H1 (cell line): ENCODE results near the gene MYO1A. TPM values are rescaled to one million over a fixed set of nuclear protein-coding genes. Genes with fewer than 3 reads are reported as not detected.

Experiments used
- CTCF ChIA-PET: fragments of 300-600 bp; sonication (Branson Sonifier 250); formaldehyde crosslinking; loops from one replicate; lab custom pipeline; 2021; ENCODE audit not compliant: partially characterized antibody; lab: Charles Lee
- POLR2A ChIA-PET: fragments of 300-600 bp; sonication (Branson Sonifier 250); formaldehyde crosslinking; loops from one replicate; lab custom pipeline; 2021; ENCODE audit warnings: inconsistent platforms; ENCODE audit not compliant: partially characterized antibody; lab: Charles Lee
- DNase-seq, 2 experiments: peaks; one replicate each; pipeline versions ENCODE4 v3.0.0 to v3.0.0-alpha.2; 2010 to 2022; ENCODE audit warnings: low spot score in 2 of 2, low read depth in 1 of 2, mixed read lengths in 1 of 2
- FAIRE-seq: peaks from 2 replicates; lab custom pipeline; 2011; peaks lifted over from hg19 to GRCh38; lab: Jason Lieb, UNC
- H2AFZ ChIP-seq: 2 replicates; pipeline ENCODE4 v1.8.1; 2012; ENCODE audit warnings: low read length, inconsistent platforms
- H2AK5ac ChIP-seq: 2 replicates; pipeline ENCODE4 v1.6.1; 2013; ENCODE audit warnings: low read depth, low read length
- H2BK120ac ChIP-seq: replicated peaks from 2 replicates; pipeline ENCODE3; 2013; ENCODE audit warnings: low read depth, low read length, inconsistent platforms
- H2BK12ac ChIP-seq: 2 replicates; pipeline ENCODE4 v1.6.1; 2013; ENCODE audit warnings: low read depth, low read length
- H2BK15ac ChIP-seq: 2 replicates; pipeline ENCODE4 v1.6.1; 2013; ENCODE audit warnings: low read length
- H2BK20ac ChIP-seq: 2 replicates; pipeline ENCODE4 v1.6.1; 2013; ENCODE audit warnings: low read length
- H2BK5ac ChIP-seq: 2 replicates; pipeline ENCODE4 v1.6.1; 2013; ENCODE audit warnings: low read depth, low read length
- H3K14ac ChIP-seq: 2 replicates; pipeline ENCODE4 v1.6.1; 2013; ENCODE audit warnings: inconsistent platforms; ENCODE audit not compliant: insufficient read length
- H3K18ac ChIP-seq: 2 replicates; pipeline ENCODE4 v1.6.1; 2013; ENCODE audit warnings: low read length; ENCODE audit errors: extremely low read depth
- H3K23ac ChIP-seq: 2 replicates; pipeline ENCODE4 v1.6.1; 2013; ENCODE audit warnings: inconsistent platforms; ENCODE audit not compliant: insufficient read length
- H3K23me2 ChIP-seq: 2 replicates; pipeline ENCODE4 v1.6.1; 2013; ENCODE audit warnings: low read depth, low read length
- H3K27ac ChIP-seq: 2 replicates; pipeline ENCODE4 v1.6.1; 2011; ENCODE audit warnings: low read depth, low read length, inconsistent platforms
- H3K27me3 ChIP-seq, 4 experiments: replicated peaks in 1 of 4; 1 replicate in 1 of 4; 2 replicates in 3 of 4; pipeline versions ENCODE4 v1.6.1 to v1.8.1; 2011 to 2013; ENCODE audit warnings: low read length in 3 of 4, mild to moderate bottlenecking in 3 of 4, inconsistent platforms in 2 of 4, mixed read lengths in 2 of 4, moderate library complexity in 1 of 4; ENCODE audit not compliant: control insufficient read depth in 3 of 4, insufficient read depth in 3 of 4; ENCODE audit errors: extremely low read depth in 1 of 4
- H3K36me3 ChIP-seq, 4 experiments: 2 replicates each; pipeline versions ENCODE4 v1.6.1 to v1.8.1; 2011 to 2013; ENCODE audit warnings: mild to moderate bottlenecking in 4 of 4, low read length in 3 of 4, moderate library complexity in 2 of 4, control low read depth in 1 of 4, inconsistent platforms in 1 of 4; ENCODE audit not compliant: insufficient read depth in 4 of 4, control insufficient read depth in 2 of 4
- H3K4ac ChIP-seq: replicated peaks from 2 replicates; pipeline ENCODE3; 2013; ENCODE audit warnings: low read length, low read depth, mixed read lengths, inconsistent platforms; ENCODE audit not compliant: insufficient read length
- H3K4me1 ChIP-seq, 4 experiments: replicated peaks in 1 of 4; 1 replicate in 1 of 4; 2 replicates in 3 of 4; pipeline versions ENCODE4 v1.6.1 to v1.8.1; 2011 to 2013; ENCODE audit warnings: low read length in 3 of 4, inconsistent platforms in 2 of 4, mixed read lengths in 1 of 4; ENCODE audit not compliant: insufficient read depth in 4 of 4, control insufficient read depth in 3 of 4
- H3K4me2 ChIP-seq, 2 experiments: 2 replicates each; pipeline versions ENCODE4 v1.6.1 to v1.8.1; 2011 to 2013; ENCODE audit warnings: low read depth in 2 of 2, low read length in 2 of 2, control low read depth in 1 of 2, inconsistent platforms in 1 of 2, mild to moderate bottlenecking in 1 of 2; ENCODE audit not compliant: insufficient read depth in 1 of 2
- H3K4me3 ChIP-seq, 4 experiments: fragments of 200-600, 300-600 bp in 1 of 4; sonication (generic), shearing (Covaris generic), sonication (Bioruptor Twin) in 1 of 4; 2 replicates each; pipeline versions ENCODE4 v1.5.1 to v1.8.1; 2011 to 2016; ENCODE audit warnings: low read length in 4 of 4, low read depth in 3 of 4, control low read depth in 2 of 4, inconsistent platforms in 2 of 4, mild to moderate bottlenecking in 2 of 4, mixed read lengths in 1 of 4, moderate library complexity in 1 of 4; ENCODE audit not compliant: insufficient read depth in 2 of 4; ENCODE audit errors: extremely low read depth in 1 of 4
- H3K56ac ChIP-seq: replicated peaks from 2 replicates; pipeline ENCODE3; 2013; ENCODE audit warnings: low read depth, mild to moderate bottlenecking, mixed read lengths, low read length, inconsistent platforms; ENCODE audit not compliant: insufficient read length
- H3K79me1 ChIP-seq: 2 replicates; pipeline ENCODE4 v1.6.1; 2013; ENCODE audit warnings: low read depth, low read length, control low read depth
- H3K79me2 ChIP-seq, 2 experiments: 2 replicates each; pipeline versions ENCODE4 v1.6.1 to v1.8.1; 2012 to 2013; ENCODE audit warnings: low read length in 2 of 2, mild to moderate bottlenecking in 2 of 2, inconsistent platforms in 1 of 2; ENCODE audit not compliant: insufficient read depth in 2 of 2, control insufficient read depth in 1 of 2
- H3K9ac ChIP-seq, 4 experiments: replicated peaks in 1 of 4; 1 replicate in 1 of 4; 2 replicates in 3 of 4; pipeline versions ENCODE4 v1.6.1 to v1.8.1; 2011 to 2013; ENCODE audit warnings: low read depth in 3 of 4, low read length in 3 of 4, control low read depth in 2 of 4, mild to moderate bottlenecking in 2 of 4, moderate library complexity in 2 of 4, inconsistent platforms in 1 of 4; ENCODE audit errors: extremely low read depth in 1 of 4
- H3K9me3 ChIP-seq, 2 experiments: 2 replicates each; pipeline versions ENCODE4 v1.6.1 to v1.8.1; 2012 to 2013; ENCODE audit warnings: mild to moderate bottlenecking in 2 of 2, moderate library complexity in 2 of 2, control low read depth in 1 of 2, inconsistent platforms in 1 of 2, low read depth in 1 of 2, low read length in 1 of 2, mixed read lengths in 1 of 2; ENCODE audit not compliant: insufficient read depth in 2 of 2
- H4K20me1 ChIP-seq, 2 experiments: replicated peaks in 1 of 2; 2 replicates each; pipeline versions ENCODE3 to v1.8.1; 2011 to 2013; ENCODE audit warnings: inconsistent platforms in 2 of 2, low read length in 2 of 2, mild to moderate bottlenecking in 1 of 2; ENCODE audit not compliant: insufficient read depth in 2 of 2, control insufficient read depth in 1 of 2
- H4K5ac ChIP-seq: 2 replicates; pipeline ENCODE4 v1.6.1; 2013; ENCODE audit warnings: low read length, low read depth, mixed read lengths, inconsistent platforms; ENCODE audit not compliant: insufficient read length
- H4K8ac ChIP-seq: 2 replicates; pipeline ENCODE4 v1.8.0; 2013; ENCODE audit warnings: mild to moderate bottlenecking, moderate library complexity, low read length, inconsistent platforms; ENCODE audit not compliant: insufficient read depth; ENCODE audit errors: extremely low read depth
- H4K91ac ChIP-seq: replicated peaks from 2 replicates; pipeline ENCODE3; 2013; ENCODE audit warnings: low read length, mixed read lengths, inconsistent platforms; ENCODE audit not compliant: insufficient read length
- CEBPB ChIP-seq: IDR thresholded peaks from 2 replicates; pipeline ENCODE4 v1.6.1; 2012; ENCODE audit warnings: low read depth, low read length
- CREB1 ChIP-seq: IDR thresholded peaks from 2 replicates; pipeline ENCODE4 v1.6.1; 2012; ENCODE audit warnings: inconsistent platforms
- EGR1 ChIP-seq: IDR thresholded peaks from 2 replicates; pipeline ENCODE4 v1.6.1; 2011; ENCODE audit warnings: low read depth, low read length, borderline replicate concordance
- FOSL1 ChIP-seq: IDR thresholded peaks from 2 replicates; pipeline ENCODE4 v1.6.1; 2011; ENCODE audit warnings: mild to moderate bottlenecking, low read depth, low read length, moderate library complexity; ENCODE audit not compliant: insufficient read depth
- KDM5A ChIP-seq: fragments of 200-600 bp; IDR thresholded peaks from 2 replicates; pipeline ENCODE4 v1.7.1; 2012; ENCODE audit warnings: mild to moderate bottlenecking, low read length, inconsistent platforms, mixed read lengths
- MAFK ChIP-seq: IDR thresholded peaks from 2 replicates; pipeline ENCODE4 v1.6.1; 2012; ENCODE audit warnings: low read depth, mild to moderate bottlenecking, improper control_type of control experiment, low read length
- MAX ChIP-seq: IDR thresholded peaks from 2 replicates; pipeline ENCODE4 v1.6.1; 2012; ENCODE audit warnings: inconsistent platforms
- SIN3A ChIP-seq, 2 experiments: IDR thresholded peaks in 1 of 2; conservative IDR thresholded peaks in 1 of 2; 2 replicates each; pipeline ENCODE4 v1.6.1; 2011 to 2012; ENCODE audit warnings: low read length in 2 of 2, improper control_type of control experiment in 1 of 2, low read depth in 1 of 2, mild to moderate bottlenecking in 1 of 2
- SIRT6 ChIP-seq: IDR thresholded peaks from one replicate; pipeline ENCODE4 v1.7.1; 2012; ENCODE audit warnings: low read length, inconsistent platforms
- SP1 ChIP-seq: IDR thresholded peaks from 2 replicates; pipeline ENCODE4 v1.6.1; 2011; ENCODE audit warnings: low read depth, low read length
- TAF1 ChIP-seq: IDR thresholded peaks from 2 replicates; pipeline ENCODE4 v1.6.1; 2011; ENCODE audit warnings: mild to moderate bottlenecking, low read depth, low read length
- TAF7 ChIP-seq: optimal IDR thresholded peaks from 2 replicates; pipeline ENCODE3; 2011; ENCODE audit warnings: low read depth, mild to moderate bottlenecking, inconsistent platforms, low read length, moderate library complexity, borderline replicate concordance
- TEAD4 ChIP-seq: IDR thresholded peaks from 2 replicates; pipeline ENCODE4 v1.6.1; 2012; ENCODE audit warnings: low read depth, low read length, inconsistent platforms, mixed read lengths
- WGBS, 2 experiments: shearing (Covaris generic) in 1 of 2; methylation state at CpG; one replicate each; pipeline versions ENCODE4 v1.1.6 to v1.1.7; 2013 to 2015; ENCODE audit warnings: low lambda C conversion rate in 2 of 2, mixed read lengths in 2 of 2, inconsistent platforms in 1 of 2, low coverage in 1 of 2, missing lambda C conversion rate in 1 of 2; ENCODE audit not compliant: insufficient replicate concordance in 2 of 2, insufficient coverage in 1 of 2, insufficient read length in 1 of 2; ENCODE audit errors: extremely low coverage in 1 of 2, missing lambda C conversion rate in 1 of 2; 5-methylcytosine and 5-hydroxymethylcytosine counted together
- polyA plus RNA-seq, 7 experiments: library from polyadenylated mRNA; depleted of rRNA in 3 of 7; stranded (reverse) in 5 of 7; unstranded in 2 of 7; fragments of >200 nt in 5 of 7; fragments of 200-250 nt in 2 of 7; gene quantifications; 1 replicate in 5 of 7; 2 replicates in 1 of 7; 4 replicates in 1 of 7; pipeline versions ENCODE4 v1.2.1 to v1.2.3, GENCODE V29; 2011 to 2013; ENCODE audit warnings: missing spikeins in 2 of 7, mixed read lengths in 2 of 7
- total RNA-seq: library from RNA; stranded (reverse); fragmentation: NEBNext Ultra II Directional; extraction: Animal tissue kit (Norgen Biotek cat#: 25700); gene quantifications from 2 replicates; pipeline ENCODE4 v1.2.1, GENCODE V29; 2021

Gene MYO1A
- total and polyA plus RNA-seq, 2 of the 8 experiments (the other 6 are each of a cell fraction or from before 2014, with no cell fraction given): 0.54 to 0.77 TPM

DNA sequence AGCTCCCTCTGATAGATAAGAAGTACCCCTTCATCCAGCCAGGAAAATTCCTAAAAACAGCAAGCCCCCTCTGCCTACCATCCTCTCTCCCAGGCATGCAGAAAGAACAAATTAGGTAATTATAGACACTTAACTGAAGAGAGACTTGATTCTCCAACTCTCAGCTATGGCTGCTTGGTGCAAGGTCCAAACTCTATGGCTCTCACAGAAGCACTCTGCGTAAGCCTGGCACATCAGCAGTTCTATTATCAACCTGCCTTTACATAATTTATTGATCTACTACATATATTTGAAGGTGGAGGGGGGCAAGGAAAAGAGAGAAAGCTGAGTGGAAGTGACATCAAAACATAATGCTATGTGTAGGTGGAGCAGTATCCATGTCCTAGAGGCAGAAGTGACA, 1.1 kb upstream of the MYO1A start:
- no peak overlapping the region for H3K18ac ChIP-seq
- no peak overlapping the region for H4K91ac ChIP-seq
- H3K23ac ChIP-seq: no peak overlapping the region
- no peaks in the 10 kb centered on the region for H3K79me1 ChIP-seq
- no peaks in the 10 kb centered on the region for H3K9me3 ChIP-seq
- no peak overlapping the region for H3K56ac ChIP-seq
- H3K4me3 ChIP-seq: no peak overlapping the region
- H3K14ac ChIP-seq: no peak overlapping the region
- no peak overlapping the region; a peak in 1 of 7 replicates for H3K9ac ChIP-seq
- H3K79me2 ChIP-seq: no peaks in the 10 kb centered on the region
- H4K20me1 ChIP-seq: no peaks in the 10 kb centered on the region
- H2BK5ac ChIP-seq: no peak overlapping the region
- no peak for FAIRE-seq
- H3K27ac ChIP-seq: no peak overlapping the region
- no peak overlapping the region for H4K5ac ChIP-seq
- H3K4me2 ChIP-seq: no peak overlapping the region
- no peaks in the 10 kb centered on the region for H3K27me3 ChIP-seq
- no peaks in the 10 kb centered on the region for H3K23me2 ChIP-seq
- no peak overlapping the region for H2BK15ac ChIP-seq
- no peak for TF ChIP-seq TAF1
- TF ChIP-seq CEBPB: no peak
- TF ChIP-seq TEAD4: no peak
- TF ChIP-seq KDM5A: no peak
- TF ChIP-seq TAF7: no peak
- TF ChIP-seq SP1: no peak
- no peak for TF ChIP-seq SIRT6
- no peak for TF ChIP-seq MAX
- TF ChIP-seq EGR1: no peak
- no peak for TF ChIP-seq FOSL1
- no peak for TF ChIP-seq SIN3A (conservative IDR thresholded peaks at IDR 0.05 in 1 of 2, IDR thresholded peaks at IDR 0.05 in 1 of 2; ENCODE audit: low read depth in 1 of 2, low read length in 2 of 2)
- no peak for TF ChIP-seq CREB1
- TF ChIP-seq MAFK: no peak
- peaks cover 0 to 11% (median 2%) of the 10 kb centered on the region in 4 experiments; a peak in 4 of 8 replicates for H3K36me3 ChIP-seq
- no peak overlapping the region for H2BK20ac ChIP-seq
- no peak overlapping the region for H2AFZ ChIP-seq
- no peaks in the 10 kb centered on the region for H3K4me1 ChIP-seq
- ChIA-PET CTCF (interaction anchor here (0.9 to 7.5 kb wide), 17 partner anchors 11 to 293 kb away, joined by 3 to 77 read pairs (median 5); partner anchors contain the start of gene TAC3), POLR2A (interaction anchor here (0.7 to 2.1 kb wide), 9 partner anchors 8 to 61 kb away, joined by 3 to 8 read pairs (median 3); partner anchors contain the start of gene STAT6)
- H2BK12ac ChIP-seq: no peak overlapping the region
- no peak overlapping the region for H2AK5ac ChIP-seq
- 100% methylated on average over 1 of the region's 1 CpG; no CpG with 5 or more reads in 1 of the 2 experiments for WGBS, 2 experiments
- no peak overlapping the region for H2BK120ac ChIP-seq
- no peak overlapping the region for H4K8ac ChIP-seq
- H3K4ac ChIP-seq: no peak overlapping the region
- DNase-seq: no peak
